ENCODE results near the gene ZCCHC24. TPM values are rescaled to one million over a fixed set of nuclear protein-coding genes. Genes with fewer than 3 reads are reported as not detected.
A peak's percentile ranks its signal among the peaks of the same experiment; 100 is the strongest.

ZCCHC24 gene
- total and polyA plus RNA-seq, 4 donors = 7.8 to 23.9 (median 14.8) TPM

- peaks cover 0 to 5% (median 2%) of the 10 kb centered on the region in 4 donors for H3K36me3 ChIP-seq (ENCODE audit: control insufficient read depth in 4 of 4, insufficient read depth in 3 of 4, low read depth in 1 of 4, low read length in 3 of 4)
- TF ChIP-seq ATF3 (IDR thresholded peaks at IDR 0.05) (peak; percentile 62), SP1 (IDR thresholded peaks at IDR 0.05) (peak; percentile 94), REST (IDR thresholded peaks at IDR 0.05) (peak; percentile 75), FOXA1 (IDR thresholded peaks at IDR 0.05) (peak; percentile 90), YY1 (IDR thresholded peaks at IDR 0.05) (peak; percentile 69), TAF1 (conservative IDR thresholded peaks at IDR 0.05) (peak; percentile 88), NR2F2 (IDR thresholded peaks at IDR 0.05) (no peak), JUND (IDR thresholded peaks at IDR 0.05) (peak; percentile 89 to 91), GABPA (IDR thresholded peaks at IDR 0.05 in 1 of 2, conservative IDR thresholded peaks at IDR 0.05 in 1 of 2) (no peak), FOXA2 (IDR thresholded peaks at IDR 0.05) (peak; percentile 87), HNF4A (conservative IDR thresholded peaks at IDR 0.05) (peak; percentile 91 to 93), RXRA (IDR thresholded peaks at IDR 0.05) (peak; percentile 87 to 91), RAD21 (IDR thresholded peaks at IDR 0.05) (peak; percentile 35 to 68), HNF4G (IDR thresholded peaks at IDR 0.05) (peak; percentile 82), MAX (IDR thresholded peaks at IDR 0.05) (peak; percentile 95), CTCF (IDR thresholded peaks at IDR 0.05; ENCODE audit: low read depth, low read length, missing input control) (no peak), ZBTB33 (IDR thresholded peaks at IDR 0.05) (no peak), EGR1 (IDR thresholded peaks at IDR 0.05; ENCODE audit: low read depth in 2 of 2) (peak; percentile 38 to 57)
- peaks cover 19 to 45% (median 36%) of the 10 kb centered on the region in 4 donors for H3K4me1 ChIP-seq (ENCODE audit: control insufficient read depth in 4 of 4, insufficient read depth in 4 of 4, low read length in 3 of 4)
- no peaks in the 10 kb centered on the region for H3K27me3 ChIP-seq (ENCODE audit: control insufficient read depth in 4 of 4, insufficient read depth in 4 of 4, low read length in 3 of 4)
- H3K9me3 ChIP-seq (ENCODE audit: control insufficient read depth in 4 of 4, low read length in 3 of 4) = no peaks in the 10 kb centered on the region
- H3K4me3 ChIP-seq (ENCODE audit: low read depth in 1 of 3, low read length in 3 of 3) = peak overlapping the region; percentile 29 to 86 (median 68)
- WGBS = 23% methylated on average over 11 of the region's 11 CpGs
- peak overlapping the region in 1 of 2 donors; percentile 69 for H3K9ac ChIP-seq (ENCODE audit: low read depth in 1 of 2, low read length in 2 of 2)
- DNase-seq (ENCODE audit: low spot score) = peak; percentile 57
- peak overlapping the region; percentile 89 to 96 for H3K27ac ChIP-seq (ENCODE audit: low read depth in 1 of 2, low read length in 2 of 2)
Observed at GRCh38 chr10:79424221-79425073, 21.0 kb downstream of the ZCCHC24 start.

All from liver (tissue), 9 donors.